CD4-positive, alpha-beta memory T cell (primary cell): ENCODE data around the gene CDR2L. TPM values are rescaled to one million over a fixed set of nuclear protein-coding genes. Genes with fewer than 3 reads are reported as not detected.
A peak's percentile ranks its signal among the peaks of the same experiment; 100 is the strongest.

ENCODE experiments used
- CTCF ChIA-PET: fragments of 350-600 bp; sonication (Branson Sonifier 250); formaldehyde crosslinking; loops from one replicate; lab custom pipeline; 2021; ENCODE audit warnings: inconsistent platforms; ENCODE audit not compliant: partially characterized antibody; lab: Charles Lee
- POLR2A ChIA-PET: fragments of 350-600 bp; sonication (Branson Sonifier 250); formaldehyde crosslinking; loops from one replicate; lab custom pipeline; 2021; ENCODE audit not compliant: partially characterized antibody; lab: Charles Lee
- DNase-seq, 5 donors: peaks; one replicate each; pipeline versions ENCODE4 v3.0.0 to v3.0.0-alpha.2; 2020 to 2022; ENCODE audit warnings: mixed read lengths in 1 of 5
- H3K27ac ChIP-seq: one replicate; pipeline ENCODE4 v1.7.0; 2013; ENCODE audit warnings: low read depth, low read length
- H3K27me3 ChIP-seq: 2 replicates; pipeline ENCODE4 v1.7.0; 2013; ENCODE audit warnings: mild to moderate bottlenecking, low read length, moderate library complexity; ENCODE audit not compliant: insufficient read depth
- H3K36me3 ChIP-seq: 2 replicates; pipeline ENCODE4 v1.7.0; 2013; ENCODE audit warnings: mild to moderate bottlenecking, low read length, moderate library complexity; ENCODE audit not compliant: insufficient read depth
- H3K4me1 ChIP-seq: 2 replicates; pipeline ENCODE4 v1.7.0; 2013; ENCODE audit warnings: mild to moderate bottlenecking, low read length, moderate library complexity; ENCODE audit not compliant: insufficient read depth
- H3K4me3 ChIP-seq, 2 donors: one replicate each; pipeline ENCODE4 v1.7.0; 2013; ENCODE audit warnings: low read length in 2 of 2, mild to moderate bottlenecking in 1 of 2
- H3K9me3 ChIP-seq, 2 donors: one replicate each; pipeline ENCODE4 v1.7.0; 2013; ENCODE audit warnings: low read length in 2 of 2, control low read depth in 1 of 2; ENCODE audit not compliant: control insufficient read depth in 1 of 2
- H3K27ac Mint-ChIP-seq, 7 donors: one replicate each; pipeline ENCODE4 v1.8.0; 2020 to 2021; ENCODE audit warnings: mixed read lengths in 7 of 7, mild to moderate bottlenecking in 6 of 7, inconsistent platforms in 3 of 7, moderate library complexity in 3 of 7
- H3K27me3 Mint-ChIP-seq, 2 donors: one replicate each; pipeline ENCODE4 v1.8.0; 2020 to 2021; ENCODE audit warnings: mixed read lengths in 2 of 2
- H3K36me3 Mint-ChIP-seq, 2 donors: one replicate each; pipeline ENCODE4 v1.8.0; 2020 to 2021; ENCODE audit warnings: mixed read lengths in 2 of 2, inconsistent platforms in 1 of 2, mild to moderate bottlenecking in 1 of 2
- H3K4me1 Mint-ChIP-seq, 4 donors: one replicate each; pipeline ENCODE4 v1.8.0; 2020 to 2021; ENCODE audit warnings: mixed read lengths in 4 of 4, mild to moderate bottlenecking in 1 of 4
- H3K4me3 Mint-ChIP-seq, 8 donors: one replicate each; pipeline ENCODE4 v1.8.0; 2020 to 2021; ENCODE audit warnings: mixed read lengths in 8 of 8, mild to moderate bottlenecking in 7 of 8, moderate library complexity in 6 of 8, inconsistent platforms in 3 of 8
- H3K9me3 Mint-ChIP-seq, 8 donors: one replicate each; pipeline ENCODE4 v1.8.0; 2020 to 2021; ENCODE audit warnings: mixed read lengths in 8 of 8, mild to moderate bottlenecking in 5 of 8, inconsistent platforms in 3 of 8, moderate library complexity in 1 of 8
- intact Hi-C: fragments of 100-400 bp; cut with micrococcal nuclease; formaldehyde crosslinking; loops from one replicate; pipeline ENCODE4 v1.15.1; 2023
- polyA plus RNA-seq, 2 donors: library from polyadenylated mRNA; unstranded; fragments of 300-500 nt; fragmentation: Illumina TruSeq; gene quantifications; one replicate each; pipeline ENCODE4 v1.2.3, GENCODE V29; 2021
- total RNA-seq, 2 experiments: library from RNA; stranded (reverse); gene quantifications; one replicate each; pipeline ENCODE4 v1.2.3, GENCODE V29; 2021

Gene CDR2L
- total and polyA plus RNA-seq, 4 experiments from 2014 or later = 0.08 to 0.20 TPM; not detected in 2

DNA sequence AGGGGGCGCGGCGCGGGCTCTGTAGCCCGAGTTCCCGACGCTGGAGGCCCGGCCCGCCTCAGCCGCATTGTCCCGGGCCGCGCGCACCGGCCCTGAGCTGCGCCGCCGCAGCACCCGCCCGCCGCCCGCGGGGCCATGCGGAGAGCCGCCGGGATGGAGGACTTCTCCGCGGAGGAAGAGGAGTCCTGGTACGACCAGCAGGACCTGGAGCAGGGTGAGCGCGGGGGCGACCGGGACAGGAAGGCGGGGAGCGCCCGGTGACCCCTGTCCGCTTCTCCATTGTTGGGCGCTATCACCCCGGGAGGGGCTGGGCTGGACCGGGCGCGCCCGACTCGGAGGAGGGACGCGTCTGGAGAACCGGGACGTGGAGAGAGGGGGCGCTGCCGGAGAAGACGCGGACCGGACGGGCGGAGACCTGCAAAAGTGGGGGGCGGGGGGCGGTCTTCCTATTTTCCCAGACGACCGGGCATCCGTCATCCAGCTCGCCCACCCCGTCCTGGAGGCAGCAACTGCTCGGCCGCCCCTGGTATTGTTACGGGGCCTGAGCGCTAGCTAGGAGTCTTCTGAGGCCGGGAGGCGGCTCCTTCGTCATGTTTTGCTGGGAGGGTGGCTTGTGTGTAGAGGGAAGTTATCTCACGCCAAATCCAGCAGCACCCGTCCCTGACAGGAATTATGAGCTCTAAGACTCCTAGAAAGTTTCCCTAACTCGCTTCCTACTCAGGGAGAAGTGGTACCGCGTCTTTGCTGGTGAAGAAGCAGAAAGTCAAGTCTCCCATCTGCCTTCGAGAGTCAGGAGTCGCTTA lies 678 bp downstream of the CDR2L start:
- H3K27ac ChIP-seq = no peak overlapping the region
- H3K9me3 ChIP-seq = no peaks in the 10 kb centered on the region
- intact Hi-C loops = loop anchor here (1.0 to 2.0 kb wide), 2 partner anchors 16 to 45 kb away; partner anchors contain the start of gene HID1
- no peaks in the 10 kb centered on the region for H3K36me3 Mint-ChIP-seq
- H3K4me3 ChIP-seq = peak overlapping the region in 1 of 2 donors; percentile 61
- peaks cover 0 to 1% (median 0%) of the 10 kb centered on the region in 8 donors for H3K9me3 Mint-ChIP-seq
- POLR2A ChIA-PET = interaction anchor here (0.7 to 3.1 kb wide), 14 partner anchors 15 to 468 kb away, joined by 3 to 20 read pairs (median 3); partner anchors contain the start of genes HID1, MRPL58, SLC16A5 and TMEM94
- no peak for DNase-seq
- peaks cover 13% of the 10 kb centered on the region for H3K4me1 ChIP-seq
- no peaks in the 10 kb centered on the region for H3K27me3 ChIP-seq
- H3K36me3 ChIP-seq = no peaks in the 10 kb centered on the region
- H3K4me3 Mint-ChIP-seq = peak overlapping the region; percentile 67 to 83 (median 78)
- CTCF ChIA-PET = interaction anchor here (0.9 to 3.4 kb wide), 6 partner anchors 9 to 126 kb away, joined by 3 to 15 read pairs (median 7); partner anchors contain the start of genes HID1 and MRPL58
- H3K27me3 Mint-ChIP-seq = peaks cover 2% of the 10 kb centered on the region in 2 donors
- peak overlapping the region in 3 of 7 donors; percentile 13 to 35 (median 21) for H3K27ac Mint-ChIP-seq
- H3K4me1 Mint-ChIP-seq = peaks cover 6 to 15% (median 11%) of the 10 kb centered on the region in 4 donors

DNA sequence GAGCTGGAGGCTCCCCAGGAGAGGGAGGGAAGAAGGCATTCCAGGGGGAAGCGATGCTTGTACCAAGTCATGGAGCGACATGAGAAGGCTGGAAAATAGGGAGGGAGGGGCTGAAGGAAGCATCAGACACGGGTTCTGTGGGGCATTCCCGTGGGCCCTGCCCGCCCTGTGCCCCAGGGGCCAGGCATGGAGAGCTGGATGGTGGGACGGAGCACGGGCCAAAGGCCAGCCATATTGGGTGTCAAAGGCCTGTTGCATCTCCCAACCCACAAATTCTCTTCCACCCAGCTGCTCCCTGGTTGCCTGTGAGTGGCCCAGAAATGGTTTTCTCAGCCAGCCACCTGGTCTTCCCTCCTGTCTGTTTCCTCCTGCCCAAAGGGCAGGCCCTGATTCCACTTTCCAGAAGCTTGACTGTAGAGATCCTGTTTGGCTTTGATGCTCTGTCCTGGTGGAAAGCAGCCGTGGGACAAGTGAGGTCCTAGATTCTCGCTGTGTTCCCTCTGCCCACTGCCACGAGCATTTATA lies 3.2 kb downstream of the CDR2L start:
- Mint-ChIP-seq H3K4me3 (peak overlapping the region in 1 of 8 donors; percentile 36), H3K27me3 (peaks cover 2% of the 10 kb centered on the region in 2 donors), H3K9me3 (no peaks in the 10 kb centered on the region), H3K27ac (no peak overlapping the region), H3K4me1 (peaks cover 6 to 12% (median 10%) of the 10 kb centered on the region in 4 donors), H3K36me3 (no peaks in the 10 kb centered on the region)
- Histone ChIP-seq H3K4me3 (no peak overlapping the region), H3K4me1 (peaks cover 13% of the 10 kb centered on the region), H3K27me3 (no peaks in the 10 kb centered on the region), H3K9me3 (no peaks in the 10 kb centered on the region), H3K36me3 (no peaks in the 10 kb centered on the region), H3K27ac (no peak overlapping the region)
- no peak for DNase-seq
- intact Hi-C loops = no loop called here
- CTCF ChIA-PET = interaction anchor here (1.9 kb wide), 1 partner anchor 29 kb away, joined by 10 read pairs; no protein-coding TSS in a partner anchor
- POLR2A ChIA-PET = interaction anchor here (0.9 kb wide), 1 partner anchor 22 kb away, joined by 4 read pairs; the partner anchor contains the start of gene MRPL58

DNA sequence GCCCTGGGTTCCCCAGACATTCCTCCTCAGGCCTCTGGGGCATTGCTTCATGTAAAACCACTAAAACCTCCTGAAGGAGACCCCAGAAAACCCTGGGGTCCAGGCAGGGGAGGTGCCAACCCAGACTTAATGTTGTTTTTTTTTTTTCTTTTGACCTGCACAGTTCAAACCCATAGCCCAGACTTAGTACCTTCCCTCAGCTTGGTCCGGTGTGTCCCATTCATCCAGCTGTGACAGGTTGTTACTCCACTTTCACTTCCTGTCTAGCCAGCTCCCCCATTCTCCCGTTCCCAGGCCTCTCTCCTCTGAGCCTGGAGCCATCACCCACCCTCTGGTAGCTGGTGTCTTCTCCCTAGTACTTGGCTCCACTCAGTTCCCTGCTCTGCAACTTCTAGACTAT lies 4.8 kb downstream of the CDR2L start:
- H3K4me1 ChIP-seq = peaks cover 5% of the 10 kb centered on the region
- ChIA-PET CTCF (no interaction called here), POLR2A (no interaction called here)
- DNase-seq = no peak
- H3K36me3 ChIP-seq = no peaks in the 10 kb centered on the region
- no peaks in the 10 kb centered on the region for H3K27me3 ChIP-seq
- intact Hi-C loops = no loop called here
- H3K9me3 ChIP-seq = no peaks in the 10 kb centered on the region
- Mint-ChIP-seq H3K27ac (no peak overlapping the region), H3K36me3 (no peaks in the 10 kb centered on the region), H3K27me3 (peaks cover under 1% of the 10 kb centered on the region in 2 donors), H3K4me3 (no peak overlapping the region), H3K9me3 (no peaks in the 10 kb centered on the region), H3K4me1 (peaks cover under 1 to 4% (median 2%) of the 10 kb centered on the region in 4 donors)
- H3K4me3 ChIP-seq = no peak overlapping the region
- no peak overlapping the region for H3K27ac ChIP-seq

DNA sequence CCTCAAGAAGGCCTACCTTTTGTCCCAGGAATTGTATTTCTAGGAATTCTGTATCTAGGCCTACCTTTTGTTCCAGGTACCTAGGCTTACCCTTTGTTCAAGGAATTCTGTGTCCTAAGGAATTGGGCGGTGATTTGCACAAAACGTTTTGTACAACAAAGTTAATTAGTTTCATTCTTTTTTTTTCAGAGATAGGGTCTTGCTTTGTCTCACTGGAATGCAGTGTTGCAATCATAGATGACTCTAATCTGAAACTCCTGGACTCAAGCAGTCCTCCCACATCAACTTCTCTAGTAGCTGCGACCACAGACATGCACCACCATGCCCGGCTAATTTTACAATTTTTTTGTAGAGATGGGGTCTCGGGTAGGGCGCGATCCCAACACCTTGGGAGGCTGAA lies 7.0 kb downstream of the CDR2L start:
- Histone ChIP-seq H3K4me3 (no peak overlapping the region), H3K4me1 (no peaks in the 10 kb centered on the region), H3K27me3 (no peaks in the 10 kb centered on the region), H3K36me3 (no peaks in the 10 kb centered on the region), H3K27ac (no peak overlapping the region), H3K9me3 (no peaks in the 10 kb centered on the region)
- ChIA-PET CTCF (no interaction called here), POLR2A (interaction anchor here (0.6 kb wide), 1 partner anchor 177 kb away, joined by 3 read pairs; no protein-coding TSS in a partner anchor)
- no peaks in the 10 kb centered on the region for H3K27me3 Mint-ChIP-seq
- H3K4me1 Mint-ChIP-seq = peaks cover 0 to 8% (median 6%) of the 10 kb centered on the region in 4 donors
- H3K36me3 Mint-ChIP-seq = no peaks in the 10 kb centered on the region
- H3K9me3 Mint-ChIP-seq = no peaks in the 10 kb centered on the region
- H3K27ac Mint-ChIP-seq = no peak overlapping the region
- intact Hi-C loops = no loop called here
- H3K4me3 Mint-ChIP-seq = no peak overlapping the region
- DNase-seq = no peak

DNA sequence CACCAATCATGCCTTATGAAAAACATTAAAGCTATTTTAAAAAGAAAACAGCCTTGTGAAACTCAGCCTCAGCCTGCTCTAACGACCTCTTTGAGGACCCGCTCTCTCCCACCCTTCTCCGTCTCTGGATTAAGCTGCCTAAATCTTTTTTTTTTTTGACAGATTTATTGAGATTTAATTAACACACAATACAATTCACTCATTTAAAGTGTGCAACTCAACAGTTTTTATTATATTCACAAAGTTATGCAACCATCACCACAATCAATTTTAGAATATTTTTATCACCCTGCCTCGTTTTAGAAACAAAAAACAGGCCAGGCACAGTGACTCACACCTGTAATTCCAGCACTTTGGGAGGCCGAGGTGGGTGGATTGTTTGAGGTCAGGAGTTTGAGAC lies 8.4 kb downstream of the CDR2L start:
- no peaks in the 10 kb centered on the region for H3K9me3 ChIP-seq
- H3K9me3 Mint-ChIP-seq = no peaks in the 10 kb centered on the region
- no peaks in the 10 kb centered on the region for H3K36me3 ChIP-seq
- H3K27ac ChIP-seq = no peak overlapping the region
- POLR2A ChIA-PET = interaction anchor here (0.7 kb wide), 1 partner anchor 12 kb away, joined by 3 read pairs; no protein-coding TSS in a partner anchor
- CTCF ChIA-PET = interaction anchor here (0.7 to 1.6 kb wide), 2 partner anchors 34 to 379 kb away, joined by 3 to 7 read pairs; no protein-coding TSS in a partner anchor
- no peak overlapping the region for H3K4me3 ChIP-seq
- H3K27me3 Mint-ChIP-seq = no peaks in the 10 kb centered on the region
- intact Hi-C loops = no loop called here
- H3K4me1 ChIP-seq = no peaks in the 10 kb centered on the region
- H3K4me1 Mint-ChIP-seq = peaks cover 0 to 8% (median 6%) of the 10 kb centered on the region in 4 donors
- no peaks in the 10 kb centered on the region for H3K36me3 Mint-ChIP-seq
- H3K27me3 ChIP-seq = no peaks in the 10 kb centered on the region
- no peak overlapping the region for H3K4me3 Mint-ChIP-seq
- no peak overlapping the region for H3K27ac Mint-ChIP-seq
- no peak for DNase-seq

- ChIA-PET POLR2A (interaction anchor here (1.3 kb wide), 1 partner anchor 14 kb away, joined by 3 read pairs; no protein-coding TSS in a partner anchor), CTCF (interaction anchor here (0.8 to 3.4 kb wide), 3 partner anchors 13 to 69 kb away, joined by 3 to 15 read pairs (median 3); partner anchors contain the start of gene MRPL58)
- Histone ChIP-seq H3K27me3 (no peaks in the 10 kb centered on the region), H3K9me3 (no peaks in the 10 kb centered on the region), H3K27ac (no peak overlapping the region), H3K36me3 (no peaks in the 10 kb centered on the region), H3K4me3 (no peak overlapping the region), H3K4me1 (no peaks in the 10 kb centered on the region)
- Mint-ChIP-seq H3K27ac (no peak overlapping the region), H3K9me3 (no peaks in the 10 kb centered on the region), H3K4me3 (no peak overlapping the region), H3K36me3 (no peaks in the 10 kb centered on the region), H3K4me1 (peaks cover 0 to 8% (median 6%) of the 10 kb centered on the region in 4 donors), H3K27me3 (no peaks in the 10 kb centered on the region)
- no peak for DNase-seq
- intact Hi-C loops = no loop called here
These were observed 11.4 kb downstream of the CDR2L start for GRCh38 chr17:74998783-74999182.

DNA sequence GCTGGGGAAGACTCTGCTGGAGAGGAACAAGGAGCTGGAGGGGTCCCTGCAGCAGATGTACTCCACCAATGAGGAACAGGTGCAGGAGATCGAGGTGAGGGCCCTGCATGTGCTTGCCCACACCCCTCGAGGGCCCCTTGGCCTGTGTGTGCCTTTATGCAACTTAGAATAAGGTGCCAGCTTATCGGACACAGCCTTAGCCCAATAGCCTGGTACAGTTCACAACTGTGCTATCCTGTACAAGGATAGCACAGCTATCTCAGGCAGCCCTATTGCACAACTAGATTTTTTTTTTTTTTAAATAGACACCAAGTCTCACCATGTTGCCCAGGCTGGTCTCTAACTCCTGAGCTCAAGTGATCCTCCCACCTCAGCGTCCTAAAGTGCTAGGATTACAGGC lies 12.1 kb downstream of the CDR2L start:
- no peak overlapping the region for H3K27ac ChIP-seq
- no peaks in the 10 kb centered on the region for H3K36me3 ChIP-seq
- no peaks in the 10 kb centered on the region for H3K9me3 Mint-ChIP-seq
- H3K4me3 Mint-ChIP-seq = no peak overlapping the region
- no peaks in the 10 kb centered on the region for H3K27me3 Mint-ChIP-seq
- no peak overlapping the region for H3K27ac Mint-ChIP-seq
- H3K9me3 ChIP-seq = no peaks in the 10 kb centered on the region
- peaks cover 0 to 8% (median 6%) of the 10 kb centered on the region in 4 donors for H3K4me1 Mint-ChIP-seq
- ChIA-PET POLR2A (interaction anchor here (1.3 kb wide), 1 partner anchor 14 kb away, joined by 3 read pairs; no protein-coding TSS in a partner anchor), CTCF (interaction anchor here (0.7 to 3.4 kb wide), 3 partner anchors 13 to 601 kb away, joined by 3 to 15 read pairs (median 4); partner anchors contain the start of gene MRPL58)
- H3K4me3 ChIP-seq = no peak overlapping the region
- DNase-seq = no peak
- no peaks in the 10 kb centered on the region for H3K36me3 Mint-ChIP-seq
- intact Hi-C loops = no loop called here
- H3K27me3 ChIP-seq = no peaks in the 10 kb centered on the region
- no peaks in the 10 kb centered on the region for H3K4me1 ChIP-seq
